ENCODE results near the gene CDHR3.

Gene CDHR3

GRCh38 chr7:105962353-105962752 is 711 bp upstream of the CDHR3 start:
- H3K9ac ChIP-seq, result no peak overlapping the region
- H3K36me3 ChIP-seq (ENCODE audit: insufficient read depth), result no peaks in the 10 kb centered on the region
- no peaks in the 10 kb centered on the region for H4K20me1 ChIP-seq (ENCODE audit: insufficient read depth)
- H3K79me2 ChIP-seq (ENCODE audit: insufficient read depth, low read depth), result no peaks in the 10 kb centered on the region
- no peak overlapping the region for H3K27ac ChIP-seq
- no peak for TF ChIP-seq CTCF (conservative IDR thresholded peaks at IDR 0.05; ENCODE audit: low read depth, low read length)
- no peak overlapping the region for H3K4me3 ChIP-seq (IDR thresholded peaks at IDR 0.05; ENCODE audit: insufficient read depth, low read depth, low read length)
- no peaks in the 10 kb centered on the region for H3K4me1 ChIP-seq (ENCODE audit: low read depth, poor library complexity, severe bottlenecking)
- H3K27me3 ChIP-seq (ENCODE audit: insufficient read depth, low read depth), result no peaks in the 10 kb centered on the region
- no peak overlapping the region for H3K4me2 ChIP-seq
- no peak overlapping the region for H2AFZ ChIP-seq (ENCODE audit: low read depth)

GRCh38 chr7:105971845-105972244 is 8.8 kb downstream of the CDHR3 start:
- Histone ChIP-seq H2AFZ (ENCODE audit: low read depth) (no peak overlapping the region), H3K4me2 (no peak overlapping the region), H3K27me3 (ENCODE audit: insufficient read depth, low read depth) (no peaks in the 10 kb centered on the region), H3K9ac (no peak overlapping the region), H3K4me3 (IDR thresholded peaks at IDR 0.05; ENCODE audit: insufficient read depth, low read depth, low read length) (no peak overlapping the region), H3K27ac (no peak overlapping the region), H3K36me3 (ENCODE audit: insufficient read depth) (no peaks in the 10 kb centered on the region), H3K79me2 (ENCODE audit: insufficient read depth, low read depth) (no peaks in the 10 kb centered on the region), H4K20me1 (ENCODE audit: insufficient read depth) (no peaks in the 10 kb centered on the region), H3K4me1 (ENCODE audit: low read depth, poor library complexity, severe bottlenecking) (no peaks in the 10 kb centered on the region)
- no peak for TF ChIP-seq CTCF (conservative IDR thresholded peaks at IDR 0.05; ENCODE audit: low read depth, low read length)

GRCh38 chr7:105972276-105972675 is 9.2 kb downstream of the CDHR3 start:
- Histone ChIP-seq H3K9ac (no peak overlapping the region), H4K20me1 (ENCODE audit: insufficient read depth) (no peaks in the 10 kb centered on the region), H3K27ac (no peak overlapping the region), H3K27me3 (ENCODE audit: insufficient read depth, low read depth) (no peaks in the 10 kb centered on the region), H2AFZ (ENCODE audit: low read depth) (no peak overlapping the region), H3K79me2 (ENCODE audit: insufficient read depth, low read depth) (no peaks in the 10 kb centered on the region), H3K4me3 (IDR thresholded peaks at IDR 0.05; ENCODE audit: insufficient read depth, low read depth, low read length) (no peak overlapping the region), H3K4me2 (no peak overlapping the region), H3K36me3 (ENCODE audit: insufficient read depth) (no peaks in the 10 kb centered on the region), H3K4me1 (ENCODE audit: low read depth, poor library complexity, severe bottlenecking) (no peaks in the 10 kb centered on the region)
- no peak for TF ChIP-seq CTCF (conservative IDR thresholded peaks at IDR 0.05; ENCODE audit: low read depth, low read length)

GRCh38 chr7:105974471-105974870 is 11.4 kb downstream of the CDHR3 start:
- no peak for TF ChIP-seq CTCF (conservative IDR thresholded peaks at IDR 0.05; ENCODE audit: low read depth, low read length)
- H3K27me3 ChIP-seq (ENCODE audit: insufficient read depth, low read depth), result no peaks in the 10 kb centered on the region
- no peak overlapping the region for H3K9ac ChIP-seq
- H3K36me3 ChIP-seq (ENCODE audit: insufficient read depth), result no peaks in the 10 kb centered on the region
- H3K4me2 ChIP-seq, result no peak overlapping the region
- no peaks in the 10 kb centered on the region for H3K79me2 ChIP-seq (ENCODE audit: insufficient read depth, low read depth)
- H3K27ac ChIP-seq, result no peak overlapping the region
- no peak overlapping the region for H3K4me3 ChIP-seq (IDR thresholded peaks at IDR 0.05; ENCODE audit: insufficient read depth, low read depth, low read length)
- no peak overlapping the region for H2AFZ ChIP-seq (ENCODE audit: low read depth)
- H3K4me1 ChIP-seq (ENCODE audit: low read depth, poor library complexity, severe bottlenecking), result no peaks in the 10 kb centered on the region
- H4K20me1 ChIP-seq (ENCODE audit: insufficient read depth), result no peaks in the 10 kb centered on the region
